Daoy (cell line): ENCODE results near the gene UNG. TPM values are rescaled to one million over a fixed set of nuclear protein-coding genes. Genes with fewer than 3 reads are reported as not detected.
A peak's percentile ranks its signal among the peaks of the same experiment; 100 is the strongest.

Experiments
- DNase-seq: peaks from one replicate; pipeline ENCODE4 v3.0.0-alpha.2; 2015; ENCODE audit warnings: low read depth
- total RNA-seq: library from RNA; depleted of rRNA; stranded (reverse); fragments of >200 nt; shearing (Covaris generic); gene quantifications from 2 replicates; pipeline ENCODE4 v1.2.3, GENCODE V29; 2014

UNG gene
- total RNA-seq, 1 experiment from 2014 or later: 48.4 TPM

- DNase-seq: no peak
These were observed 7.7 kb upstream of the UNG start for GRCh38 chr12:109089683-109090082.

- DNase-seq: no peak
These were observed 4.8 kb upstream of the UNG start for GRCh38 chr12:109092497-109093021.

GRCh38 chr12:109093022-109093918, 4.1 kb upstream of the UNG start, which contains the start of gene ALKBH2:
Gene ALKBH2, minus strand, starts transcription at chr12:109093472. Its CDS starts 686 bp downstream, at chr12:109092786.
- peak; percentile 95 for DNase-seq

- no peak for DNase-seq
These were observed 310 bp upstream of the UNG start for GRCh38 chr12:109097140-109097434.

- DNase-seq: no peak
These were observed 797 bp downstream of the UNG start for GRCh38 chr12:109098183-109098604.

GRCh38 chr12:109098651-109099050, 1.3 kb downstream of the UNG start:
- DNase-seq: no peak

GRCh38 chr12:109099431-109100020, 2.1 kb downstream of the UNG start:
- DNase-seq: no peak

GRCh38 chr12:109100741-109101140, 3.3 kb downstream of the UNG start:
- DNase-seq: no peak

GRCh38 chr12:109102491-109102890, 5.1 kb downstream of the UNG start:
- DNase-seq: no peak

GRCh38 chr12:109105176-109105575, 7.8 kb downstream of the UNG start:
- DNase-seq: no peak

GRCh38 chr12:109109746-109110350, 12.5 kb downstream of the UNG start:
- no peak for DNase-seq

- DNase-seq: peak; percentile 81
These were observed 13.6 kb downstream of the UNG start for GRCh38 chr12:109110988-109111495.

GRCh38 chr12:109112720-109113465, 15.5 kb downstream of the UNG start:
- DNase-seq: no peak

- no peak for DNase-seq
These were observed 16.4 kb downstream of the UNG start for GRCh38 chr12:109113661-109114321.

GRCh38 chr12:109114644-109115043, 17.2 kb downstream of the UNG start:
- no peak for DNase-seq

- no peak for DNase-seq
These were observed 18.0 kb downstream of the UNG start for GRCh38 chr12:109115404-109115757.

GRCh38 chr12:109115758-109116610, 18.6 kb downstream of the UNG start, which contains the start of gene ACACB:
Gene ACACB, plus strand, starts transcription at chr12:109116587. Its CDS starts 22,819 bp downstream, at chr12:109139406.
- no peak for DNase-seq

- DNase-seq: no peak
These were observed 19.2 kb downstream of the UNG start for GRCh38 chr12:109116611-109116949.

GRCh38 chr12:109120095-109120494, 22.7 kb downstream of the UNG start:
- no peak for DNase-seq

GRCh38 chr12:109120557-109120956, 23.2 kb downstream of the UNG start:
- DNase-seq: no peak
